KG1 (cell line): ENCODE data around the gene APOE.
A peak's percentile ranks its signal among the peaks of the same experiment; 100 is the strongest.

ENCODE experiments used
- DNase-seq: peaks from one replicate; lab custom pipeline; 2025; lab: John Stamatoyannopoulos, UW

Gene APOE

DNA sequence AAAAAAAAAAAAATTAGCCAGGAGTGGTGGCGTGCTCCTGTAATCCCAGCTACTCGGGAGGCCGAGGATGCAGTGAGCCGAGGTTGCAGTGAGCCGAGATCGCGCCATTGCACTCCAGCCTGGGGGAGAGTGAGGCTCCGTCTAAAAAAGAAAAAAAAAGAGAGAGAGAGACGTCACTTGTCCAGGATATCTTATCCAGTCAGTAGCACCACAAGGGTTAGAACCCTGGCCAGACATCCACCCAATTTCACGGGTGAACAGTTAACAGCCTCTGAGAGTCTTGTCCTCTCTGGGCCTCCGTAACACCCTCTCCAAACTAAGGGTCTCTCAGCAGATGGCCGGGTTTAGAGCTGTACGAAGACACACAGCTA is 48.7 kb downstream of the APOE start:
- DNase-seq: no peak

DNA sequence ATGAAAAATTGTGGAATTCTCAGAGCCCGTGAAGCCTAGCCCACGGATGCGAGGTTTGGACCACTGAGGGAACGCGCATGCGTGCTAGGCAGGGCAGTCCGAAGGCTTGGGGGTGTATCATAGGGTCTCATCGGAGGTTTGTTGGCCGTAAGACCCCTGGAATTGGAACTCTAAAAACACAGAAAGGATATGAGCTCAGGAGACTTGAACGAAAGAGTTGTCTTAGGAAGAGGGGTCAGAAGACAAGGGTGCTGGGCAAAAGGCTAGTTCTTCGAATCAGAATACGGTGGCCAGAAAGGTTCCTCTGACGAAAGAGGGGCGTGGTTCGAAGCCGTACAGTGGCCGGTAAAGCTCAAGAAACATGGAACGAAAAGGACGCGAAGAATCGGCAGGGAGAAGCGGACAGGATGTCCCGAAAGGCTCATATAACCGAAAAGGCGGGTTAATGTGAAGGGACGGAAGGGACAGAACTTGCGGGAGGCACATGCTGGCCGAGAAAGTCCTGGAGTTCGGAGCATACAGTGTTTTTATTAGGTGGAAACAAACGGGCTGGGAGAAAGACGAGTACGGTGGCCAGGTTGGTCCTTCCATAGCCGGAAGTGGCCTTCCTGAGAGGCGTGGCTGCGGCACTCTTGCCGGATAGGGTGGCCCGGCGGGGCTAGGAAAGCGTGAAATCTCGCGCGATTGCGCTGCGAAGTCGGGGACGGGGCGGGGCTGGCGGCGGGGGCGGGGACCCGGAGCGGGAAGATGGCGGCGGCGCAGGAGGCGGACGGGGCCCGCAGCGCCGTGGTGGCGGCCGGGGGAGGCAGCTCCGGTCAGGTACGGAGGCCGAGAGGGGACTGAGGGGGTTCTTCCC is 49.3 kb downstream of the APOE start, which contains the start of gene CLPTM1:
CLPTM1 (plus strand) TSS at position 732 of the 856 bp plus-strand sequence; CDS start at position 748, 16 bp downstream.
- DNase-seq: peak; percentile 99

DNA sequence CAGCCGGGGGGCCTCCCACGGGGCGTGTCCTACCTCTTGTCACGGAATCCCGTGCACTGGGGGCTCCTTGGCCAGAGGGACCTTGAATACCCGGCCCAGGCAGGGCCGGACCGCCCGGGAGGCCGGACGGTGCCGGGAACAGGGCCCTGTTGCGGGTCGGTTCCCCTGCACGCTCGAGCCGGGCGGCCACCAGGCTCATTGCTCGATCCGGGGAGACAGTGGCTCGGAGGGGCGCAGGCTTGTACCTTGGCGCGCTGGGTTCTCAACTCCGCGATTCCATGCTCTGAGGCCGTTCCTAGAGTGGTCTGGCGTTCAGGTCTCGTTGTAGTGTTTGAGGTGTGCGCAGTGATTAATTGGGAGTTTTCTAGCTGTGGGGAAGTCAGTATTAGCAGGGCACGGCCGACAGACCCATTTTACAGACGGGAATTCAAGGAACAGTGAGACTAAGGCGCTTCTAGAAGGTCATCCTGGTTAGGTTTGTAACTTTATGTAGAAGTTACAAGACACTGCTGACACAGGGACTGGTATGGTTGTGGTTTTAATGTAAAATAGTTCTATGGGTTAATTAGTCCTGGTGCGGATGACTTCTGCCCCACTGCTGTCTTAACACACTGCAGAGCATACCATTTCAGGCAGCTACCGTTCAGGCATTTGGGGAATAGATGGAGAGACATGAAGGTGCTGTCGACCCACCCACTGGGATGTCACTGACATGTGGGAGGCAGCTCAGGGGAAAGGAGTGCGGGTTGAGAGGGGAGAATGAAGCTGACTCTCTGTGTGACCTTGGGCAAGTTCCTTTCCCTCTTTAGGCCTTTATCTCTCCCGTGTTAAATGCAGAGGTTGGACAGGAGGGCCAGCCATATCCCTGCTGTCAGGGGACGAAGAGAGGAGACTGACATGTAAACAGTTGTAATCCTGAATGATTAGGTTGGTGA is 50.2 kb downstream of the APOE start:
- no peak for DNase-seq

DNA sequence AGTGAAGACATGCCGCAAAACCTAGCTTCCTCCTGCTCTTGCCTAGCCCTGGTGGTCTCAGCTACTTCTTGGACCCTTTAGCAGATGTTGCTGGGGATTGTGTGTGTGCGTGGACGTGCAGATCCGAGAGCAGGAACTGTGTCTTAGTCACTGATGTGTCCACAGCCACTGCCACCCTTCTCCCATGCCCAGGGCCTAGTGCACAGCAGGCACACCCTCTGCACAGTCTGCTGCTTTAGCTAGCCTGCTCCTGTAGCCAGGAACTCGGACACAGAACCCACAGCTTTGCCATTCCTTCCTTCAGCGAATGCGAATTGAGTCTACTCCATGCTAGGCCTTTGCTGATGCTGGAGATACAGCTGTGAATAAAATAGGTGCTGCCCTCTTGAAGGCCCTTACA is 51.9 kb downstream of the APOE start:
- no peak for DNase-seq

DNA sequence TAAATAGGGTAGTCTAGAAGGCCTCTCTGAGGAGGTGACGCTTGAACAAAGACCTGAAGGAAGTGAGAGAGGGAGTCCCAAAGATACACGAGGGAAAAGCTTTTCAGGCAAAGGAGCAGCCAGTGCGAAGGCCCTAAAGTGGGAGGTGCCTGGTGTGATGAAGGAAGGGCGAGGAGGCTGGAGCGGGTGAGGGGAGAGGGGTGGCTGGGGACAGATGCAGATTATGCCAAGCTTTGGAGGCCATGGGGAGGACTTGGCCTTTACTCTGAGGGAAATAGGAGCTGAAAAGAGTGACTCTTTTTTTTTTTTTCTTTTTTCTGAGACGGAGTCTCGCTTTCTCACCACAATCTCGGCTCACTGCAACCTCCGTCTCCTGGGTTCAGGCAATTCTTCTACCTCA is 52.5 kb downstream of the APOE start:
- DNase-seq: no peak
